Sigmoid colon (tissue), 4 donors: ENCODE measurements around the gene PCK1.

Source experiments
- EP300 ChIP-seq, 4 donors: sonication (generic); formaldehyde crosslinking; IDR thresholded peaks; one replicate each; pipeline ENCODE4 v1.6.1; 2017; ENCODE audit warnings: antibody characterized with exemption in 4 of 4
- POLR2A ChIP-seq, 2 donors: fragments of 450-650 bp; IDR thresholded peaks; one replicate each; pipeline ENCODE4 v1.6.1; 2016; ENCODE audit warnings: antibody characterized with exemption in 2 of 2, mild to moderate bottlenecking in 2 of 2, moderate library complexity in 2 of 2
- POLR2AphosphoS5 ChIP-seq, 4 donors: sonication (generic); formaldehyde crosslinking; IDR thresholded peaks; one replicate each; pipeline ENCODE4 v1.6.1; 2017; ENCODE audit warnings: antibody characterized with exemption in 4 of 4
- TF ChIP-seq, protein P1 (sequence below), 4 experiments: fragments of 450-650 bp in 3 of 4; fragments of 200-600 bp in 1 of 4; IDR thresholded peaks; one replicate each; pipeline ENCODE4 v1.5.1; 2016 to 2019; ENCODE audit warnings: antibody characterized with exemption in 4 of 4, mild to moderate bottlenecking in 3 of 4, moderate library complexity in 2 of 4

DNA sequence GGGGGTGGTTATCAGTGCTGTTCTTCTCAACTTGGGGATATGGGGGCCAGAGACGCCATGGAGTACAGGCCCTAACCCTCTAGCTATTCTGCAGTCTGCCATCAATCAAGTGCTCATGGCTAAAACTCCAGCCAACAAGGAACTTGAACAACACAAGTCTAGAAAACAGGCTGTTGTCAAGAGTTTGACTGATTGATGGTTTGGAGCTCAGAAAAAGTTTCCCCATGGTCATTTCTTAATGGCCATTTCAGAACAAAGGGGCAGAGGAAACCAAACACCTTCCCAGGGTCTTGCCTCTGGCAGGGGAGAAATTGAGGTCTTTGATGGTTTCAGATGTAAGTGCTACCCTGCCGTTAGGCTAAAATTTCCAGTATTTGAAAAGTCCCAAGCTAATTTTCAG is 15.1 kb downstream of the PCK1 start:
- TF ChIP-seq, protein P1, sequence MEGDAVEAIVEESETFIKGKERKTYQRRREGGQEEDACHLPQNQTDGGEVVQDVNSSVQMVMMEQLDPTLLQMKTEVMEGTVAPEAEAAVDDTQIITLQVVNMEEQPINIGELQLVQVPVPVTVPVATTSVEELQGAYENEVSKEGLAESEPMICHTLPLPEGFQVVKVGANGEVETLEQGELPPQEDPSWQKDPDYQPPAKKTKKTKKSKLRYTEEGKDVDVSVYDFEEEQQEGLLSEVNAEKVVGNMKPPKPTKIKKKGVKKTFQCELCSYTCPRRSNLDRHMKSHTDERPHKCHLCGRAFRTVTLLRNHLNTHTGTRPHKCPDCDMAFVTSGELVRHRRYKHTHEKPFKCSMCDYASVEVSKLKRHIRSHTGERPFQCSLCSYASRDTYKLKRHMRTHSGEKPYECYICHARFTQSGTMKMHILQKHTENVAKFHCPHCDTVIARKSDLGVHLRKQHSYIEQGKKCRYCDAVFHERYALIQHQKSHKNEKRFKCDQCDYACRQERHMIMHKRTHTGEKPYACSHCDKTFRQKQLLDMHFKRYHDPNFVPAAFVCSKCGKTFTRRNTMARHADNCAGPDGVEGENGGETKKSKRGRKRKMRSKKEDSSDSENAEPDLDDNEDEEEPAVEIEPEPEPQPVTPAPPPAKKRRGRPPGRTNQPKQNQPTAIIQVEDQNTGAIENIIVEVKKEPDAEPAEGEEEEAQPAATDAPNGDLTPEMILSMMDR (IDR thresholded peaks at IDR 0.05) = no peak
- no peak for TF ChIP-seq POLR2A (IDR thresholded peaks at IDR 0.05)
- TF ChIP-seq POLR2AphosphoS5 (IDR thresholded peaks at IDR 0.05) = no peak
- no peak for TF ChIP-seq EP300 (IDR thresholded peaks at IDR 0.05)
